Body of pancreas (tissue), 4 donors: ENCODE results near the gene DENND1A. TPM values are rescaled to one million over a fixed set of nuclear protein-coding genes. Genes with fewer than 3 reads are reported as not detected.
"Not testable (repeated sequence)": the region's sequence is repeated elsewhere in the genome, so short reads cannot be mapped to it uniquely, and the experiment has no call there.

ENCODE experiments used
- ATAC-seq: fragments of 150-250 bp; one replicate; pipeline ENCODE4 v1.9.1; 2016
- DNase-seq, 4 donors: peaks; one replicate each; pipeline ENCODE4 v3.0.0-alpha.2; 2019
- H3K27ac ChIP-seq, 4 donors: fragments of 200-600 bp; sonication (generic); 1 replicate in 3 of 4; 2 replicates in 1 of 4; pipeline versions ENCODE4 v1.5.1 to v1.6.1; 2016 to 2019; ENCODE audit warnings: mild to moderate bottlenecking in 1 of 4, mixed read lengths in 1 of 4, moderate library complexity in 1 of 4
- H3K27me3 ChIP-seq, 2 donors: fragments of 200-600 bp; sonication (generic); one replicate each; pipeline ENCODE4 v1.6.0; 2016; ENCODE audit warnings: mild to moderate bottlenecking in 1 of 2
- H3K36me3 ChIP-seq, 2 donors: fragments of 200-600 bp; sonication (generic); replicated peaks in 1 of 2; 2 replicates each; pipeline ENCODE4 v1.5.1; 2016; ENCODE audit warnings: low read depth in 2 of 2; ENCODE audit not compliant: insufficient read depth in 1 of 2
- H3K4me1 ChIP-seq: fragments of 200-600 bp; sonication (generic); one replicate; pipeline ENCODE4 v1.6.0; 2016
- H3K4me3 ChIP-seq, 2 donors: fragments of 200-600 bp; sonication (generic); 1 replicate in 1 of 2; 2 replicates in 1 of 2; pipeline ENCODE4 v1.5.1; 2016 to 2019
- H3K9me3 ChIP-seq, 3 donors: fragments of 200-600 bp; sonication (generic); 1 replicate in 2 of 3; 2 replicates in 1 of 3; pipeline ENCODE4 v1.5.1; 2016
- POLR2A ChIP-seq, 3 donors: fragments of 450-650 bp; IDR thresholded peaks; one replicate each; pipeline ENCODE4 v1.6.1; 2016; ENCODE audit warnings: antibody characterized with exemption in 3 of 3, mild to moderate bottlenecking in 2 of 3
- WGBS, 2 donors: methylation state at CpG; one replicate each; pipeline ENCODE4 v1.1.5; 2017; 5-methylcytosine and 5-hydroxymethylcytosine counted together
- intact Hi-C: fragments of 100-400 bp; cut with DNase I; formaldehyde crosslinking; loops from one replicate; pipeline ENCODE4 v1.15.1; 2023
- microRNA counts, 2 donors: library from miRNA; unstranded; fragments of <30 nt; microRNA quantifications; one replicate each; lab custom pipeline; 2017
- microRNA-seq, 2 donors: library from miRNA; unstranded; fragments of <30 nt; microRNA quantifications; one replicate each; pipeline ENCODE4, GENCODE V29; 2016; ENCODE audit warnings: borderline number of aligned reads in 2 of 2, borderline replicate concordance in 2 of 2
- small RNA-seq: library from RNA; depleted of rRNA; stranded (forward); fragments of <200 nt; gene quantifications from one replicate; pipeline ENCODE3, GENCODE V24; 2016
- total RNA-seq, 2 donors: library from RNA; depleted of rRNA; stranded (reverse); fragments of >200 nt; gene quantifications; one replicate each; pipeline ENCODE4 v1.1.0, GENCODE V29; 2016
- TF ChIP-seq, protein P1 (sequence below), 7 experiments: fragments of 450-650 bp in 4 of 7; fragments of 200-600 bp in 3 of 7; sonication (generic) in 3 of 7; IDR thresholded peaks; one replicate each; pipeline ENCODE4 v1.5.1; 2016 to 2019; ENCODE audit warnings: antibody characterized with exemption in 7 of 7

Gene DENND1A
- total RNA-seq, 2 donors from 2014 or later, result 7.6 to 8.6 TPM

- H3K4me3 ChIP-seq, result no peak overlapping the region
- intact Hi-C loops, result no loop called here
- H3K9me3 ChIP-seq, result no peaks in the 10 kb centered on the region
- 16 to 38% methylated on average over 7 to 9 of the region's 9 CpGs for WGBS, 2 donors
- no peak overlapping the region for H3K27ac ChIP-seq
- DNase-seq, result peak; percentile 22 to 38 (median 31)
- no peaks in the 10 kb centered on the region for H3K36me3 ChIP-seq
- peak; percentile 51 for ATAC-seq
- H3K27me3 ChIP-seq, result no peaks in the 10 kb centered on the region
- peaks cover 6% of the 10 kb centered on the region for H3K4me1 ChIP-seq
- TF ChIP-seq POLR2A (IDR thresholded peaks at IDR 0.05), result no peak
- TF ChIP-seq, protein P1, sequence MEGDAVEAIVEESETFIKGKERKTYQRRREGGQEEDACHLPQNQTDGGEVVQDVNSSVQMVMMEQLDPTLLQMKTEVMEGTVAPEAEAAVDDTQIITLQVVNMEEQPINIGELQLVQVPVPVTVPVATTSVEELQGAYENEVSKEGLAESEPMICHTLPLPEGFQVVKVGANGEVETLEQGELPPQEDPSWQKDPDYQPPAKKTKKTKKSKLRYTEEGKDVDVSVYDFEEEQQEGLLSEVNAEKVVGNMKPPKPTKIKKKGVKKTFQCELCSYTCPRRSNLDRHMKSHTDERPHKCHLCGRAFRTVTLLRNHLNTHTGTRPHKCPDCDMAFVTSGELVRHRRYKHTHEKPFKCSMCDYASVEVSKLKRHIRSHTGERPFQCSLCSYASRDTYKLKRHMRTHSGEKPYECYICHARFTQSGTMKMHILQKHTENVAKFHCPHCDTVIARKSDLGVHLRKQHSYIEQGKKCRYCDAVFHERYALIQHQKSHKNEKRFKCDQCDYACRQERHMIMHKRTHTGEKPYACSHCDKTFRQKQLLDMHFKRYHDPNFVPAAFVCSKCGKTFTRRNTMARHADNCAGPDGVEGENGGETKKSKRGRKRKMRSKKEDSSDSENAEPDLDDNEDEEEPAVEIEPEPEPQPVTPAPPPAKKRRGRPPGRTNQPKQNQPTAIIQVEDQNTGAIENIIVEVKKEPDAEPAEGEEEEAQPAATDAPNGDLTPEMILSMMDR (IDR thresholded peaks at IDR 0.05), result no peak
Measured at GRCh38 chr9:123335193-123335985, 594.5 kb downstream of the DENND1A start.

- no peaks in the 10 kb centered on the region for H3K27me3 ChIP-seq
- peaks cover 6% of the 10 kb centered on the region for H3K4me1 ChIP-seq
- 79 to 87% methylated on average over 3 of the region's 3 CpGs for WGBS, 2 donors
- ATAC-seq, result no peak
- H3K9me3 ChIP-seq, result no peaks in the 10 kb centered on the region
- DNase-seq, result no peak
- intact Hi-C loops, result no loop called here
- H3K4me3 ChIP-seq, result no peak overlapping the region
- H3K36me3 ChIP-seq, result no peaks in the 10 kb centered on the region
- TF ChIP-seq POLR2A (IDR thresholded peaks at IDR 0.05), result no peak
- no peak overlapping the region for H3K27ac ChIP-seq
Measured at GRCh38 chr9:123334639-123335038, 595.3 kb downstream of the DENND1A start.

- intact Hi-C loops, H3K27me3 ChIP-seq, ATAC-seq, H3K4me1 ChIP-seq, DNase-seq, H3K36me3 ChIP-seq, H3K4me3 ChIP-seq, H3K9me3 ChIP-seq, H3K27ac ChIP-seq: not testable (repeated sequence)
- 57 to 60% methylated on average over 8 of the region's 8 CpGs for WGBS, 2 donors
Measured at GRCh38 chr9:123333058-123333669, 596.8 kb downstream of the DENND1A start.

- TF ChIP-seq, protein P1 (IDR thresholded peaks at IDR 0.05), result no peak
- no peak for TF ChIP-seq POLR2A (IDR thresholded peaks at IDR 0.05)
- H3K9me3 ChIP-seq, result no peaks in the 10 kb centered on the region
- DNase-seq (no peak), ATAC-seq (no peak)
- WGBS, 2 donors, result 85 to 90% methylated on average over 15 of the region's 15 CpGs
- peaks cover 26% of the 10 kb centered on the region for H3K4me1 ChIP-seq
- H3K36me3 ChIP-seq, result no peaks in the 10 kb centered on the region
- intact Hi-C loops, result no loop called here
- H3K27me3 ChIP-seq, result no peaks in the 10 kb centered on the region
- H3K27ac ChIP-seq, result no peak overlapping the region
- H3K4me3 ChIP-seq, result no peak overlapping the region
Measured at GRCh38 chr9:123331346-123332060, 598.4 kb downstream of the DENND1A start.

MicroRNA genes within 50 kb of the gene (microRNA counts, 767-probe panel; counts per million panel counts)
- 0 to 736 counts per million in 2 donors for microRNA hsa-miR-601 (lab: Ali Mortazavi, UCI)

Small RNA genes within 50 kb of the gene (microRNA-seq; reads per million reads assigned to microRNA genes)
- 0 reads per million in 2 donors for gene MIR601
- gene MIR7150, result 0 reads per million in 2 donors

Small RNA genes within 50 kb of the gene (small RNA-seq; reads per million reads assigned to genes)
- not detected for gene MIR601
- not detected for gene MIR7150

Other genes with a start within 250 kb of the DENND1A start
- gene LHX2, start 81.6 kb upstream of the DENND1A start, total RNA-seq, result not detected